A172 (cell line): ENCODE data around the gene UNC79. TPM values are rescaled to one million over a fixed set of nuclear protein-coding genes. Genes with fewer than 3 reads are reported as not detected.
"Not testable (repeated sequence)": the region's sequence is repeated elsewhere in the genome, so short reads cannot be mapped to it uniquely, and the experiment has no call there.

Experiments used
- DNase-seq: peaks from one replicate; pipeline ENCODE4 v3.0.0-alpha.2; 2015; ENCODE audit warnings: low spot score
- total RNA-seq: library from RNA; depleted of rRNA; stranded (reverse); fragments of >200 nt; shearing (Covaris generic); gene quantifications from 2 replicates; pipeline ENCODE4 v1.2.3, GENCODE V29; 2014; rRNA removed

Gene UNC79
- total RNA-seq = not detected in 2 replicates

DNA sequence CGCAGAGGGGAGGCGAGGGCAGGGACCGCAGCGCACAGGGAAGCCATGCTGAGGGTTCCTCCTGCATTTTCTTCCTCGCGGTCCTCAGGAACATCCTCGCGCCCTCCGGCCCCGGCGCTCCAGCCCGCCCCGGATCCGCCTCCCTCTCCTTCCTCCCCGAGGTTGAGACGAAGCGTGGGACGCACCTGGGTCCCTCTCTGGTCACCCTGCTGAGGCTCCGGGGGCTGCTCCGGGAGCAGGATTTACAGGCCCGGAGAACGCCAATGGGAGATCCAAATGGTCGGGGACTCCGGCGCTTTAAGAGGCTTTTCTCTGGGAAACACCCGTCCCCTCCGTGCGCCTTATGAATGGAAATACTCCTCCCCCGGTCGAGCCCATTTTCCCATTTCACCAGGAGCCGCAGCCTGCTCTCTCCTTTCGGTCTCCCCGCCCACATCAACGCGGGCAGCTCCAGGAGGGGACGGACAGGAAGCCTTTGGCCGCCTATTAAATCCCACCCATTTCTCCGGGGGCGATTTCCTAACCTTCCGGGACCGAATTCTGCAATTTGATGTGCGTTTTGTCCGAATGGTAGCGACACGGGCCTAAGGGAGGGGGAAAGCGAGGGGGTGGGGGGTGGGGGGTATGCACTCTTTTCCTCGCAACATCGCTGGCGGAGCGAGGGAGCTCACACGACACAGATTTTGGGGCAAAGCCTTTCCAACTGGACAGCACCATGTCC lies at the start of gene UNC79:
UNC79 (plus strand) TSS at position 625 of the 721 bp plus-strand sequence; CDS start at position 716, 91 bp downstream.
- DNase-seq = no peak

DNA sequence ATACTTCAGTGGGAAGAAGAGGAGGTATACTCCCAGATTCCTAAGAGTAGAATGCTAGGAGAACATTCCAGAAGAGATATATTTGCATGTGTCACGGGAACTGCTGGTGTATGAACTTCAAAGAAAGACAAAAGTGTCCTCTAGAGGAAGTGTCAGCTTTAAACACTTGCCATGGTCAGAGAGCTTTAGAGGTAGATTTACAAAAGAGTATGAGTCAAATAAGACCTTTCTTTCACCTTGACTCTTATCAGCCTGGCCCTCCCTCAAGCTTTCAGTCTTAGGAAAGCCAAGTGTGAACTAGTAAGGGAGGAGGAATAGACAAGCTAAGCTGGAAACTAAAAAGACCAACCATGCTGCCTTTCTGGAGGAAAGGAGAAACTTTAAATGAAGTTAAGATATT lies 49.1 kb upstream of the UNC79 start:
- DNase-seq = no peak

DNA sequence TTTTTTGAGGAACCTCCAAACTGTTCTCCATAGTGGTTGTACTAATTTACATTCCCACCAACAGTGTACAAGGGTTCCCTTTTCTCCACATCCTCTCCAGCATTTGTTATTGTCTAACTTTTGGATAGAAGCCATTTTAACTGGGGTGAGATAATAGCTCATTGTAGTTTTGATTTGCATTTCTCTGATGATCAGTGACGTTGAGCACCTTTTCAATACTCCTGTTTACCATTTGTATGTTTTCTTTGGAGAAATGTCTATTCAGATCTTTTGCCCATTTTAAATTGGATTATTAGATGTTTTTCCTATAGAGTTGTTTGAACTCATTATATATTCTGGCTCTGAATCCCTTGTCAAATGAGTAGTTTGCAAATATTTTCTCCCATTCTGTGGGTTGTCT lies 46.5 kb upstream of the UNC79 start:
- not testable (repeated sequence) for DNase-seq

DNA sequence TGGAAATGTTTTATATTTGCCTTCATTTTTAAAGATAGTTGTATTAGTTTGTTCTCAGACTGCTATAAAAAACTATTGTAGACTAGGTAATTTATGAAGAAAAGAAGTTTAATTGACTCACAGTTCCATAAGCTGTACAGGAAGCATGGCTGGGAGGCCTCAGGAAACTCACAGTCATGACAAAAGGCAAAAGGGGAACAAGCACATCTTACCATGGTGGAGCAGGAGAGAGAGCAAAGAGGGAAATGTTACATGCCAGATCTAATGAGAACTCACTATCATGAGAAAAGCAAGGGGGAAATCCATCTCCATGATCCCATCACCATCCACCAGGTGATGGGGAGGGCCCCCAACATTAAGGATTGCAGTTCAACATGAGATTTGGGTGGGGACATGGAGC lies 35.5 kb upstream of the UNC79 start:
- no peak for DNase-seq

DNA sequence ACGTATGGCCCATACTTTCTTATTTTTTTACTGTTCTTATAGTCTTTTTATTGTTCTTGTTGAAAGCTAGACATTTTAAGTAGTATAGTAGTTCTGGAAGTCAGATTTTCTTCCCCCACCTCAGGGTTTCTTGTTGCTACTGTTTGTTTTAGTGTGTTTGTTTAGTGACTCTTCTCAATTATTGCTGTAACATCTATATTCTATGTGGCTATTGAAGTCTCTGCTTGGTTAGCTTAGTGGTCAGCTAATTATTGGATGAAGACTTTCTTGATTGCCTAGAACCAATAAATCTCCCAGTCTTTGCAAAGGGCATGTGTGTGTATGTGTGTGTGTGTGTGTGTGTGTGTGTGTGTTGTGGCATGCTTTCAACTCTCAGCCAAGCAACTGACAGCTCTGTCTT lies 34.3 kb upstream of the UNC79 start:
- DNase-seq = no peak

DNA sequence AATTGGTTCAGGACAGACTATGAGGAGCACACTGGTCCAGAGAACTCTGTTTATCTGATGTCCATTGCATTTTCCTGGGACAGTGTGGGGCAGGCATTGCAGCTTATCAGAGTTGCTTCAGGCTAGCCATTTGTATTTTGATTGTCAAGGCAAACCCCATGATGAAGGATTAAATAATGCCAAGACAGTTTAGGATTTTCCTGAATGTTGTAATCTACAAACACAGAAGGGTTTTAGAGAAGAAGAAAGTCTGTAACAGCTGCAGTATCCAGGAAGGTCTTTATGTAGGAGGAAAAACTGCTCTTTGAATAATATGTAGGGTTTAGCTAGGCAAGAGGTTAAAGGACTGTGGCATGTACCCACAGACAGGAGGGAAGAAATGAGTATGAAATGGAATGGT lies 32.2 kb upstream of the UNC79 start:
- no peak for DNase-seq

DNA sequence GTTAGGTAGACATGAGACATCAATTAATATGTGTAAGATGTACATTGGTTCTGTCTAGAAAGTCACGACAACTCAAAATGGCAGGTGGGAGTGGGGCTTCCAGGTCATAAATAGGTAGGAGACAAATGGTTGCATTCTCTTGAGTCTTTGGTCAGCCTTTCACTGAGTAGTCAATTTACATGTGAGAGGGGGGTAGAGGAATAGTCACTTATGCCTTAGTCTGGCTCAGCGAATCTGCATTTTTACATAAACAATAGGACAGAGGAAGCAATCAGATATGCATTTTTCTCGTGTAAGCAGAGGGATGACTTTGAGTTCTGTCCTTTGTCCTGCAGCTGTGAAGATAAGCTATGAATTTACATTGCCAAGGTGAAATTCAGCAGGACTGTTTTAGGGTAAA lies 27.8 kb upstream of the UNC79 start:
- no peak for DNase-seq

DNA sequence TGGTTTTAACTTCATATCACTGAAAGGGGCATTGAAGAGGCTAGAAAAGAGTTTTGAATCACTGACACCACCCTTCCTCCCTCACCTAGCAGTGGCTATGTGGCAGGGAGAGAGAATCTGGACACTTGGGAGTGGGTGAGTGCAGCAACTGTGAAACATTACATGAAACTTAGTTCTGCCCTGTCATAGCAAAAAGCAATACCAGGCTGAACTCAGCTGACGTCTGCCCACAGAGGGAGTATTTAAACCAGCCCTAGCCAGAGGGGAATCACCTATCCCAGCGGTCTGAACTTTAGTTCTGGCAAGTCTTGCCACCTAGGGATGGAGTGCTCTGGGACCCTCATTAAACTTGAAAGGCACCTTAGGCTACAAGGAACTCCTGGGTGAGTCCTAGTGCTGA lies 20.7 kb upstream of the UNC79 start:
- DNase-seq = no peak

DNA sequence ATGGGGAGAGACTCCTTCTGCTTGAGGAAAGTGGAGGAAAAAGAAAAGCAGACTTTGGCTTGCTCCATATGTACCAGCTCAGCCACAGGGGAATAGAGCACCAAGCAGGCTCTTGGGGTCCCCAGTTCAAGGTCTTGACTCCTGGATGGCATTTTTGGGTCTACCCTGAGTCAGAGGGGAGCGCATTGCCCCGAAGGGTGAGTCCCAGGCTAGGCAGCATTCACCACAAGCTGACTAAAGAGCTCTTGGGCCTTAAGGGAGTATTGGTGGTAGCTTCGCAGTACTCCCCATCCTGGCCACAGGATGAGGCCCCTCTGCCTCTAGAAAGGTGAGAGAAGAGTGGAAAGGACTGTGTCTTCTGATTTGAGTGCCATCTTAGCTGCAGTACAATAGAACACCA lies 19.8 kb upstream of the UNC79 start:
- no peak for DNase-seq

DNA sequence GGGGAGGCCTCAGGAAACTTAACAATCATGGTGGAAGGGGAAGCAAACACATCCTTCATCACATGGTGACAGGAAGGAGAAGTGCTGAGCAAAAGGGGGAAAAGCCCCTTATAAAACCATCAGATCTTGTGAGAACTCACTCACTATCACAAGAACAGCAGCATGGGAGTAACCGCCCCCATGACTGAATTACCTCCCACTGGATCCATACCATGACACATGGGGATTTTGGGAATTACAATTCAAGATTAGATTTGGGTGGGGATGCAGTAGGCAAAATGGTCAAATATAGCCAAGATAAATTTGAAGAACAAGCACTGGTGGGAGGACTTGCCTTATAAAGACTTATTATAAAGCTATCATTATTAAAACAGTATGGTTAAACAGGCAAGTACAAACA lies 5.6 kb upstream of the UNC79 start:
- not testable (repeated sequence) for DNase-seq

DNA sequence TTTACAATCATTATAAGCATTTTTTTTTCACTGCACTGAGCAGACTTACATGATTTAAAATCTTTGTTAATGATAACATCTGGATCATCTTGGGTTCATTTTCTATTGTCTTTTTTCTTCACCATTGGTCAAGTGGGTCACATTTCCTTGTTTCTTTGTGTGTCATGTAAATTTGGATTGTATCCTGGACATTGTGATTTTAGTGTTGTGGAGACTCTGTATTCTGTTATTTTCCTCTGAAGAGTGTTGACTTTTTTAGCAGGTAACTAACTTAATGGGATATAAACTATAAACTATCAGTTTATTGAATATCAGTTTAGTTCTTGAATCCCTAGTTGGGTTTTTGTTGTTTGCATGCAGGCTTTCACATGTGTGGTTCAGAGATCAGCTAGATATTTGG lies 4.0 kb upstream of the UNC79 start:
- DNase-seq = no peak

DNA sequence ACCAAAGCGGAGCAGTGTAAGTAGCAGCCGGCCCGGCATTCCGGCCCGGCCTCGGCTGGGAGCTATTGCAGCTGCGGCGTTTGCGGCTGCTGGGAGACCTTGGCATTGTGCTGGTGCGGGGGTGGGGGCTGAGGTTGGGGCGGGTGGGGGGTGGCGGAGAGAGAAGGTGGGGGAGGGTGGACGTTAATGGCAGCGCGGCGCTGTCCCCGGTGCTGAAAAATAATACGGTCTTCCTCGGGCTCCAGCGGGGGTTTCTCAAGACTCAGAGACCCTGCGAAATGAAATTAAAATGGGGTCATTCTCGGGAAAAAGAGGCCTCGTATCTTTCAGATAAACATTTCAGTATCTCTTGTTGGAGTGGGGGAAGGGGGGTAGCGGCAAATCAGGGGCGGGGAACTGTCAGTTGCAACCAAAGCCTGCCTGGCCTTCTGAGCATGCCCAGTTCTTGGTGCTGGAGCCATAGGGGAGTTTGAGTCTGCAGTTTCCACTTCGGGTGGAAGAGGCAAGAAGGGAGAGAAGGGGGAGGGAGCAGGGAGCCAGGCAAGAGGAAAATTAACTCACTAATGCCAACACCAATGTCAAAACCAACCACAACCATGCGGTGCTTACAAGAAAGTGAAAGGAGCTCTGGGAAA lies 414 bp downstream of the UNC79 start:
- DNase-seq = no peak

DNA sequence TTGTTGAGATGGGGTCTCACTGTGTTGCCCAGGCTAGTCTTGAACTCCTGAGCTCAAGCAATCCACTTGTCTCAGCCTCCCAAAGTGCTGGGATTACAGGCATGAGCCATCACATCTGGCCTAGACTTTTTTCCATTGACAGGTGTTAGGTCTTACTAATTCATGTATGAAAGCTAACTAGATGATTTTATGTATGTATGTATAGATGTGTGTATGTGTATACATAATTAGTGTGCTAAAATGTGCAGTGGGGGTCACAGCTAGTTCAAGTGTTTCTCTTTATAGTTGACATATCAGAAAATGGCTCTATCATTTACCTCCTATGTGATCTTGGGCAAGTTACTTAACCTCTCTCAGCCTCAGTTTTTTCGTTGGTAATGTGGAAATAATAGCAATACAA lies 23.5 kb downstream of the UNC79 start:
- no peak for DNase-seq

DNA sequence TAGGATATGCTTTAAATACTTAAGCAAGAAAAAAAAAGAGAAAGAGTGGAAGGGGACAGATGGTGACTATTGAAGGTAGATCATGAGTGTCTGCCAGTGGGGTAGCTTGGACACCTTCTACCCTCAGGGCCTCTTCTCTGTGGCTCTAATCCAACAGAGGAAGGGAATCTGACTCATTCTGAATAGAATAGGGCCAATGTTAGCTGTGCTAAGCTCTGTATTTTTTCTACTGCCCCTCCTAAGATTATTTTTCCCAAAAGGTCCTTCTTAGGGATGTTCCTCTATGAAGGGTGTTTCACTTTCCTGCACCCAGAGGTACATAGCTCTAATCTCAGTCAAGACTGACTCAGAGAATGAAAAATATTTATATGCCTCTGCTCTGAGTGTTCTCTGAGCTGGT lies 25.6 kb downstream of the UNC79 start:
- DNase-seq = no peak

DNA sequence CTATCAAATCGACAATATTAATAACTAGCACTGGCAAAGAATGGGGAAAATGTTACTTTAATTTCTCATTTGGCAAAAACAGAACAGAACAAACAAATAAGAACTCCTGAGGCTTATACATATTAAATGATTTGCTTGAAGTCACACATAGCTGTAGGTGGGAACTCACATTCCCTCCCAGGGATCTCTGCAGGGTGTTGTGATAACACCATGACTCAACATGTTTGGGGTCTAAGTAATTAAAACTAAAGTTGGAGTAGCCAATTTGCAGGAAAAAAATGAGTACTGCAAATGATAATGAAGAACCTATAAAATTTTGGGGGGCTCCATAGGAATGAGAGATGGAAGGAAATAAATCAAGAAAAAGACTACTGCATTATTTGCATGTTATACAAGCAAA lies 27.5 kb downstream of the UNC79 start:
- no peak for DNase-seq

DNA sequence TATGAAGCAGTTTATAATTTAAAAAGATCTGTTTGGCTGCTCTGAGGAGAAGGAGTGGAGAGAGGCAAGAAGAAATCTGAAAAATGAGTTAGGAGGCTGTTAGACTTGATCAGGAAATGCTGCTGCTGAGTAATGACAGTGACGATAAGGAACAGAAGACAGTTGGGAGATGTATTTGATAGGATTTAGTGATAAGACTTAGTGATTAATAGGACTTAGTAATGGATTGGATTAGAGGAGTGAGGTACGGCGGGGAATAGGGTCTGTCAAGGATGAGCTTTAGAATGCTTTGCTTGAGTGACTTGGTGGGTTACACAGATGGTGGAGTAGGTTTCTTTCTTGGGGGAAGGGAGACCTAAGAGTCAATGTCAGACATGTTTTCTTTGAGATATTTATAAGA lies 31.7 kb downstream of the UNC79 start:
- no peak for DNase-seq

DNA sequence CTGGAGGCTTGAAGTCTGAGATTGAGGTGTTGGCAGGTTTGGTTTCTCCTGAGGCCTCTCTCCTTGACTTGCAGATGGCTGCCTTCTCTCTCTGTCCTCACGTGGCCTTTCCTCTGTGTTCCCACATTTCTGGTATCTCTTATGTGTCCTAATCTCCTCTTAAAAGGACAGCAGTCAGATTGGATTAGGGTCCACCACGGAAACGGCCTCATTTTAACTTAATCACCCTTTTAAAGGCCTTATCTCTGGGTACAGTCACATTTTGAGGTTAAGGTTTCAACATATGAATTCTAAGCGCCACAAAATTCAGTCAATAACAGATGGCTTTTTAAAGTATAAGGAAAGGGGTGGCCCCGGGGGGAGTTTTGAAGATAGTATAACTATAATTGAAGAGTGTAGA lies 33.5 kb downstream of the UNC79 start:
- DNase-seq = no peak

DNA sequence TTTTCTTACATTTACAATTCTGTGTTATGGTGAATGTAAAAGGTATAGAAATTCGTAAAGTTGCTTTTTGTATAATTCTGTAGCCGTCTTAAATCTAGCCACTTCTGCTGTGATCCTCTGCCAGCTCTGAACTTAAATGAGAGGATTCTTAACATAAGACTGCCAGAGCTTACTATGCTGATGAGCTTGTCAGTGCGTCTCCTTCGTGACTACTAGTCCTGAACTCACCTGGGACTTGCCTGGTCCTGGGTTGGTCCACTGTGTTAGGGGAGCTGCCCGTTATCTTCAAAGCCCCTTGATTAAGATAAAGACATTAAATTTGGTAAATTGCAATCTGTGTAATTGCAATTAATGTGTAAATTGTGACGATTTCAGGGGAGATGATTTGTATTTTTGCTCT lies 44.7 kb downstream of the UNC79 start:
- no peak for DNase-seq

DNA sequence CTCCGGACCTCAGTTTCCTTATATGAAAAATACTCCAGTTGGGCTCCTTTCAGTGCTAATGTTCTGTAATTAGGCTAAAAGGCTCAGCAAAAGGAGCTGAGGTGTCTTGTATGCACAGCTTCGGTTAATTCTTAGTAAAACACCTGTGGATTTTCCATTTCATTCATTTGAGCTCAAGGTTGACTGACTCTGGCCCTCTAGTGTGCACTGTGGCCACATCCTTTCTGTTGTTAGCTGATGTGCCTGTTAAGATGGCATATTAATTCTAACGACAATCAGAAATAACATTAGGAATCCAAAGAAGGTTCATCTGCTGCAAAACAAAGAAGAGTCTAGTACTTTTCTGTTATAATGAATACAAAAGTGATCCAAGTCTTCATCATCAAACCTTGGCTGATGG lies 45.6 kb downstream of the UNC79 start:
- no peak for DNase-seq

DNA sequence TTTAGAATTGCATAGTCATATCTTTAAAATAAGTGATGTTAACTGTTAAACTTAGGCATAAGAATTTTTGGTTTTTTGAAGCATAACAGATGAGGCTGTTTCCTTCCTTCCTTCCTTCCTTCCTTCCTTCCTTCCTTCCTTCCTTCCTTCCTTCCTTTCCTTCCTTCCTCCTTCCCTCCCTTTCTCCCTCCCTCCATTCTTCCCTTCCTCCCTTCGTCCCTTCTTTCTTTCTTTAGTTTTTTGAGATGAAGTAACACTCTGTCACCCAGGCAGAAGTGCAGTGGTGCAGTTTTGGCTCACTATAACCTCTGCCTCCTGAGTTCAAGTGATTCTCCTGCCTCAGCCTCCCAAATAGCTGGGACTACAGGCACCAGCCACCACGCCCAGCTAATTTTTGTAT lies 48.3 kb downstream of the UNC79 start:
- not testable (repeated sequence) for DNase-seq

DNA sequence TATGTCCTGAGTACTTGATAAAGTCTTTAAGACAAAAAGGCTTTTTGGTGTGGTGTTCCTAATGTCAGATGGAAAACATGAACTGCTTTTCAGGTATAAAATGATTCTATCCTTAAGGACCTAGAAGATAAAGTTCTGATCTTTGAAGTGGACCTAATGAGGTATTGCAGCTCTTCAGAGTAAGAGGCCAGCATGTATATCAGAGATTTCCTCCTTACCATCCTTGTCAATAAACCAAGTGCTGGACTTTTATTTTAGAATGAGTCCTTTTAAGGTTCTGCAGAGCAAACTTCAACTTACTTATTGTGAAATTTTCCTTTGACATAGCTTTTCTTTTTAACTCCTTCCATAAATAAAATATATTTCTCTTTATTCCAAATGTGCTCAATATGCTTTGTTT lies 50.1 kb downstream of the UNC79 start:
- DNase-seq = no peak

DNA sequence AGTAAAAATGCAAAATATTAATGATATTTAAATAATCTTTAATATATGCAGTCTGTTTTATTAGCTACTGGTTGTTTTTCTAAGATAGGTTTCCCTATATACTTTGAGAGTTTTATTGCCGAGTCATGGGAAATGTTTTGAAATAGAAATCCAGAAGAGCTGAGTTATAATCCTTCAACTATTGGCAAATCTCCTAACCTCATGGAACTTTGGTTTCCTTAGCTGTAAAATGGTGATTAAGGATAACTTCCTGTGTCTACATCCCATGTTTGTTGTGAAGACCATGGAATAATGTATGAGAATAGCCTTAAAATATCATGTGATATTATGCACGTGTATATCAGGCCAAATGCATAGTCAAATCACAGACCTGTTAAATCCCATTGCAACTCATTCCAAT lies 51.0 kb downstream of the UNC79 start:
- DNase-seq = no peak

DNA sequence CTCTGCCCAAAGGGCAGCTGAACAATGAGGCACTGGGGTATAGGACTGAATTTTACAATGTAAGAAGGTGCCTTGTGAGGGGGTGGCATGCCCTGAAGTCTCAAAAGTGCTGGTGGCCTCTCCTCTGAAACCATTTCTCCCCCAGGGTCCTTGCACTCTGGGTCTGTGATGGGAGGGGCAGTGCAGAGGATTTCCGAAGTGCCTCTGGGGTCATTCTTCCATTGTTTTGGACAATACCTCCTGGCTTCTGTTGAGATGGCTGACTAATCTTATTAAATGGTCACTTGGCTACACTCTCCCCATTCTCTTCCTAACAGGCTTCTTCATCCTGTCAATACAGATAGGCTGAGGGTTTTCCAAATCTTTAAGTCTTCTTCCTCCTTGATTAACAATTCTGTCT lies 59.3 kb downstream of the UNC79 start:
- no peak for DNase-seq

DNA sequence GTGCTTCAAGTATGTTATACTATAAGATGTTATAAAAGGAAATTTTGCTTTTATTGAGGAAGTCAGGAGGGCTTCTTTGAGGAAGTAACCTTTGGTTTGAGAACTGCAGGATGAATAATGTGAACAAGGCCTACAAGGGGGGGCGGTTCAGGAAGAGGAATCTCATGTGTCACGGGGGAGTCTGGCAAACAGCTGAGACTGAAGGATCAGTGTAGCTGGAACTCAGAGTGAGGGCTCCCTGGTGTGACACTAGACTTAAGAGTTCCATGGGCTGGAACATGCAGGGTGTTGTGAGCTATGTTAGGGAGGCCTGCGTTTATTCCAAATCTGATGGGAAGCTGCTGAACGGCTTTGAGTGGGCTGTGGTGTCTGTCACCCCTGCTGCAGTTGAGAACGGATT lies 62.3 kb downstream of the UNC79 start:
- no peak for DNase-seq
